GM15510 (cell line): ENCODE data around the gene DDX6.

ENCODE experiments used
- POLR2A ChIP-seq: IDR thresholded peaks from 3 replicates; pipeline ENCODE4 v1.6.1; 2011; ENCODE audit warnings: borderline replicate concordance; ENCODE audit not compliant: insufficient read length; ENCODE audit errors: extremely low read depth

Gene DDX6, protein sequence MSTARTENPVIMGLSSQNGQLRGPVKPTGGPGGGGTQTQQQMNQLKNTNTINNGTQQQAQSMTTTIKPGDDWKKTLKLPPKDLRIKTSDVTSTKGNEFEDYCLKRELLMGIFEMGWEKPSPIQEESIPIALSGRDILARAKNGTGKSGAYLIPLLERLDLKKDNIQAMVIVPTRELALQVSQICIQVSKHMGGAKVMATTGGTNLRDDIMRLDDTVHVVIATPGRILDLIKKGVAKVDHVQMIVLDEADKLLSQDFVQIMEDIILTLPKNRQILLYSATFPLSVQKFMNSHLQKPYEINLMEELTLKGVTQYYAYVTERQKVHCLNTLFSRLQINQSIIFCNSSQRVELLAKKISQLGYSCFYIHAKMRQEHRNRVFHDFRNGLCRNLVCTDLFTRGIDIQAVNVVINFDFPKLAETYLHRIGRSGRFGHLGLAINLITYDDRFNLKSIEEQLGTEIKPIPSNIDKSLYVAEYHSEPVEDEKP

DNA sequence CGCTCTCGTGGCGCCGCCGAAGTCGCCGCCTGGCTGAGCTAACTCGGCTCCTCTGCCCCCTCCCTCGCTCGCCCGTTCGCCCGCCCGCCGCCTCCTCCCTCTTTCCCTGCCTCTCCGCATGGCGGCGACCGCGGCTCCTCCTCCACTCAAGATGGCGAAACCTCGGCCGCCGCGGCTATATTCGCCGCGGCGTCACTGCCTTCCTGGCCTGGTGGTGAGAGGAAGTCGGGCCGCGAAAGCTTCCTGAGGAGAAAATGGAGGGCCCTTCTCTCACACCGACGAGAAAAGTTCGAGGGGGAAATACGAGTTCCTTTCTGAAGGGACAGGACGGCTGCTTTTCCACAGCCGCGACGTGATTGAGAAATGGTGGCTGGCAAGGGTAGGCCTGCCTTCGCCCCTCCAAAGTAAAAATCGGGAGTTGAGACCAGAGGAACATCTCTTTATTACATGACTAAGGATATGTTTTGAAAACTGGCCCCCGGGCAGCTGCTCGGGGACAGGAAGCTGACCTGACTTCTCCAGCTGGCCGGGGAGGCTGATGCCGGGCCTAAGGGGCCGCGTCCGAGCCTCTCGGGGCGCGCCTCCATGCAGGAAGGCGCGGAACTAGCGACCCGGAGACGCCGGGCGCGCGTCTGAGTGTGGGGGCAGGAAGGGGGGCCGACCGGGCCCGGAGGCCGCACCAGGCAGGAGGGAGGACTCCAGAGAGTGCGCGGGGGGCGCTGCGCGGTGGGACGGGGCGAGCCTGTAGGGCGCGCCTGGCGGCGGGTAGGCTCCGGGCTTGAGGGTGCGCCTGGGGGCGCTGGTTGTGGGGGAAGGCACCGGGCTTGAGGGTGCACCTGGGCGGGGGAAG, at the start of gene DDX6:
Gene DDX6, minus strand, starts transcription at position 54 of the 850 bp plus-strand sequence. CDS start 4,913 bp downstream, outside the sequence.
- peak; percentile 71 for TF ChIP-seq POLR2A

DNA sequence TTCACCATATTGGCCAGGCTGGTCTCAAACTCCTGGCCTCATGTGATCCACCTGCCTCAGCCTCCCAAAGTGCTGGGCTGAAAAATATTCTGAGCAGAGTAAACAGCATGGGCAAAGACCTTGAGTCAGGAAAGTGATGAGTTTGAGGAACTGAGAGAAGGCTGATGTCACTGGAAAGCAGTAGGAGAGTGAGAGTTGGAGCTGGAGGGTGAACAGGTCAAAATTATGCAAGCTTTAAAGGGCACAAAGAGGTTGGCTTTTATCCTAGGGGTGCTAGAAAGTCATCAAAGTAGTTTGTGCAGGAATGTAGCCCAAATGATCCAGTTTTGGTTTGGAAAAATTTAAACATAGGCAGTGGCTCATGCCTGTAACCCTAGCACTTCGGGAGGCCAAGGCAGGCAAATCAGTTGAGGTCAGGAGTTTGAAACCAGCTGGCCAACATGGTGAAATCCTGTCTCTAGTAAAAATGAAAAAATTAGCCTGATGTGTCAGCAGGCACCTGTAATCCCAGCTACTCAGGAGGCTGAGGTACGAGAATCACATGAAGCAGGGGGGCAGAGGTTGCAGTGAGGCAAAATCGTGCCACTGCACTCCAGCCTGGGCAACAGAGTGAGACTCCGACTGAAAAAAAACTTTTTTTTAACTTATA, 48.1 kb upstream of the DDX6 start:
- TF ChIP-seq POLR2A: no peak

- no peak for TF ChIP-seq POLR2A
Observed at GRCh38 chr11:118837868-118838267, 46.9 kb upstream of the DDX6 start.

GRCh38 chr11:118834427-118835028, 43.6 kb upstream of the DDX6 start:
- no peak for TF ChIP-seq POLR2A

- TF ChIP-seq POLR2A: no peak
Observed at GRCh38 chr11:118827118-118827517, 36.2 kb upstream of the DDX6 start.

GRCh38 chr11:118820412-118821357, 29.7 kb upstream of the DDX6 start:
- peak; percentile 37 for TF ChIP-seq POLR2A

DNA sequence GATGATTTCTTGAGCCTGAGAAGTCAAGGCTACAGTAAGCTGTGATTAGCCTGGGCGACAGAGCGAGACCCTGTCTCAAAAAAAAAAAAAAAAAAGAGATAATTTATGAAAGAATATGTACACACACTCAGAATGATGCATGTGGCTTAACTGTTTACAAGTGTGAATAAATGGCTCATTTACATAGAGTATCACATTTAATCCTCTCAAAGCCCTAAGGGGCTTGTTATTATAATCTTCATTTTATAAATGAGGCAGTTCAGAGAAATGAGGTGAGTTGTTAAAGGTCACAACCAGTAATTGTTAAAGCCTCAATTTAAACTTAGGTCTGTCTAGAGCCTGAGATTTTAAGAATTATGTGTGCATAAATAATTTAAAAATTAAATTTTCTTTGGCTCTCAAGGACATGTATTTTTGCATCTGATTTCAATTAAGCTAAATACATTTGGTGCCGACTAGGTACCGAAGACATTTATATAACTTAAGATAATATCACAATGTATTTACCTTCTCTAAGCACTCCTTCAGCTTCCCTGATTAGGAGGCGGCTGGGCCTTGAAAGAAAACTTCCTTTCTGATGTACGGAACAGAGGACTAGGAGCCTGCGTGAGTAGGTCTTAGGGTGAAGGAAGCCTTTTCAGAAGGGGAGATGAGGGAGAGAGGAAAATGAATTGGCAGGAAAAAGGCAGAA, 28.5 kb upstream of the DDX6 start:
- no peak for TF ChIP-seq POLR2A

DNA sequence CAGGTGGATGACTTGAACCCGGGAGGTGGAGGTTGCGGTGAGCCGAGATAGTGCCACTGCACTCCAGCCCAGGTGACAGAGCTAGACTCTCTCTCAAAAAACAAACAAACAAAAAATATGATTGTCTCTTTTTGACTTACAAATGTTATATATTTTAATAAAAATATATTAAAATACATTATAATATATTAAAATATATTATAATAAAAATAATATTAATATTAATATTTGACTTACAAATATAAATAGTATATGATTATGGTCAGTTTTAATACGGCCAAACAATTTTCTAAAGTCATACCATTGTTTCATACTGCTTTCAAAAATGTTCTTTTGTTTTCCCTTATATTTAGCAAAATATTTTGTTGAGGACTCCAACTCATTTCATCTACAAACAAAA, 27.2 kb upstream of the DDX6 start:
- no peak for TF ChIP-seq POLR2A

DNA sequence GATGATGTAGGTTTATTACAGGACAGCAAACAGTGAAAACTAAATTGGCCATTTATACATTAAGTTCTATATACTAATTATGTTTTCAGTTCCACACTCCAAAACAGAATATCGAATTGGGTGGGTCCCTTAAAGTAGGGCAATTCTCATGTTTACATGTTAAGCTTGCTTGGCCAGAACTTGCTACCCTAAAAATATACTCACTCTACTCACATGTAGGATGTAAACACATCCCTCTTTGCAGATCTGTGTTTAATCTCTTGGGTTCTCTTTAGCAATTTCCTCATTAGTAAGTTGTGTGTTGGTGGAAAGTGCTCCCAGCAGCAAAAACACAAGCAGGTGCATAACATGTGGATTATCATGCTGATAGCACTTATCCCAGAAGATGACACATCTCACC, 22.6 kb upstream of the DDX6 start:
- no peak for TF ChIP-seq POLR2A

DNA sequence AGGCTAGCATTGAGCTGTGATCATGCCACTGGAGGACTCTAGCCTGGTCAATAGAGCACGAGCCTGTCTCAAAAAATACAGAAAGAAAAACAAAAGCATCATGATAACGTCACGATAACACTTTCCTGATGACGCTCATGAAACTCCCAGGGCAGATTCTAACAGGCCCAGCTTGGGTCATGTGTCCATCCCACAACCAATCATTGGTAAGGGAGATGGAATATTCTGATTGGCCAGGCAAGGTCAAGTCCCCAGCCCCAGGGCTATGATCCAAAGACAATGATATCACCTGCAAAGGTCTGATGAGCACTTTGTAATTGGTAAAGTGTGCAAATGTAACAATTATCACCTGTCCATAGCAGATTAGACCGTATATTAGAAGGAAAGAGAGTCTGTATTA, 21.5 kb upstream of the DDX6 start:
- no peak for TF ChIP-seq POLR2A

DNA sequence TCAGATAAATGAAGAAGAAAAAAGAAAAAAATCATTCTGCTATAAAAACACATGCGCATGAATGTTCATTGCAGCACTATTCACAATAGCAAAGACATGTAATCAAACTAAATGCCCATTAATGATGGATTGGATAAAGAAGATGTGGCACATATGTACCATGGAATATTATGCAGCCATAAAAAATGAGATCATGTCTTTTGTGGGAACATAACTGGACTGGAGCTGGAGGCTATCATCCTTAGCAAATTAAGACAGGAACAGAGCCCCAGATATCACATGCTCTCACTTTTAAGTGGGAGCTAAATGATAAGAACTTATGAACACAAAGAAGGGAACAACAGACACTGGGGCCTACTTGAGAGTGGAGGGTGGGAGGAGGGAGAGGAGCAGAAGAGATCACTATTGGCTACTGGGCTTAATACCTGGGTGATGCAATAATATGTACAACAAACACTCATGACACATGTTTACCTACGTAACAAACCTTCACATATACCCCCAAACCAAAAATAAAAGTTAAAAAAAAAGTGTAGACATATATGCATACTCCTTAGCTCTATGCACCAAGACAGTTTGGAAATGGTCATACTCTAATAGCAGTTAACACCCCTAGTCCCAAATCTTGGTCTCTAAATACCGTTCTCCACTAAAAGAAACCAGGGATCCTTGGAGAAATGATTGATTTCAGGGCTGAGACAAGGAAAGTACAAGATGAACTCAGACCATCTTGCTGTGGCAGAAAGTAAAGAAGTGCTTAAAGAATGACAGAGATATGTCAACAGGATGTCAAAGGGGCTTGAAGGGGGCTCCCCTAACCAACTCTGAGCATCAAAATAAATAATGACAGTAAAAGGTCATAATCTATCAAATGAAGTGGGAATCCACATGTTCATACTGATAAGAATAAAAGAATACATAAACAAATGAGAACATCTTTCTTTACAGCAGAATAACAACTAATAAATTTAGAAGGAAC, 17.1 kb upstream of the DDX6 start:
- TF ChIP-seq POLR2A: no peak

DNA sequence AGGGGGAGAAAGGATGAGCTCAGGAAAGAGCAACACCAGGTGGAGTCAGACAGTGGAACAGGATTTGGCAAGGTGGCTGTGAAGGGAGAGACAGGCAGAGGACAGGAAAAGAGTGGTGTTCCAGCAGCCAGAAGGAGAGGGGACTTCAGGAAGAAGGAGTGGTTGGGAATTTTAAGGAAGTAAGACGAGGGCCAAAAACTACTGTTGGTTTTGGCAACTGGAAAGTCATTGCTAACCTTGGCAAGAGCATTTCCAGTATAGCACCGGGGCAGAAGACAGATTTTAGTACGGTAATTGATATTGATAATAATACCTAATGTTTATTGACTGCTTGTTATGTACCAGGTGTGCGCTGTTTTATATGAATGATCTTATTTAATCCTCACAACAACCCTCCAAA, 15.4 kb upstream of the DDX6 start:
- TF ChIP-seq POLR2A: no peak
